Lower leg skin (tissue), 3 donors: ENCODE results near the gene CACFD1.

Experiments
- CTCF ChIP-seq, 3 donors: fragments of 450-650 bp; IDR thresholded peaks; one replicate each; pipeline ENCODE4 v1.5.1; 2016; ENCODE audit warnings: antibody characterized with exemption in 3 of 3, mild to moderate bottlenecking in 3 of 3, moderate library complexity in 2 of 3
- POLR2A ChIP-seq, 2 donors: fragments of 450-650 bp; IDR thresholded peaks; one replicate each; pipeline ENCODE4 v1.6.1; 2016 to 2017; ENCODE audit warnings: antibody characterized with exemption in 2 of 2, mild to moderate bottlenecking in 1 of 2, moderate library complexity in 1 of 2

DNA sequence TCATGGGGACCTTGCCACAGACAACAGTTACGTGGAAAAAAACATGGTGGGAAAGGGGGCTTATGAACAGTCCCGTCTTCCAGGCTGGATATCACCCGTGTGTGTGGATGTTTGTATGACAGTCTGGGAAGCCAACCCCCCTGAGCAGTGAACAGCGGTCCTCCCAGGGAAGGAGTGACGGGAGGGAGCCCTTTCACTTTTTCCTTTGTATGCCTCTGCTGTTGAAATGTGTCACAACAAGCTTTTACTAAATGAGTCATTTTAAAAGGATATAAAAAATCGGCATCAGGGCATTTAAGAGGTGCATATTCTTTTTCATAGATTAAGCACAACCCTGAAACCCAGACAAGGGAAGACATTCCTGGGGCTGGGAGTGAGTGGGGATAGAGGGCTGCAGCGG, 59.9 kb downstream of the CACFD1 start:
- TF ChIP-seq CTCF (IDR thresholded peaks at IDR 0.05) (no peak), POLR2A (IDR thresholded peaks at IDR 0.05) (no peak)
